Measurements from ENCODE around the gene TMEM178B.

DNA sequence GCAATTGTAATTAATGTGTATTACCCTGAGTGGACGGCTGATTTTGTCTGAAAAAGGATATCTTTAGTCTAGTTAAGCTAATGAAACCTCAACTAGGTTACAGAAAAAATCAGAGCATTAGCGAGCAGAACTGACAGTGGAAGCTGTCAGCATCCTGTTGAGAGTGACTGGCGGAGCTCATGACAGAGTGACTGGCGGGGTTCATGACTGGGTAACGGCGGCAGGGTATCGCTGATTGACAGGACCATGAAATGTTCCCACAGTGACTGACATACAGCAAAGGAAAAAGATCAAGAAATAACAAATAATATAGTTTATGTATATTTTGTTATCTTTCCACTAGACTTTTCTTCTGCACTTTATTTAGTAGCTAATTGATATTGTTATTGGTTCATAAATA lies 274.9 kb downstream of the TMEM178B start:
- TF ChIP-seq, protein P1, sequence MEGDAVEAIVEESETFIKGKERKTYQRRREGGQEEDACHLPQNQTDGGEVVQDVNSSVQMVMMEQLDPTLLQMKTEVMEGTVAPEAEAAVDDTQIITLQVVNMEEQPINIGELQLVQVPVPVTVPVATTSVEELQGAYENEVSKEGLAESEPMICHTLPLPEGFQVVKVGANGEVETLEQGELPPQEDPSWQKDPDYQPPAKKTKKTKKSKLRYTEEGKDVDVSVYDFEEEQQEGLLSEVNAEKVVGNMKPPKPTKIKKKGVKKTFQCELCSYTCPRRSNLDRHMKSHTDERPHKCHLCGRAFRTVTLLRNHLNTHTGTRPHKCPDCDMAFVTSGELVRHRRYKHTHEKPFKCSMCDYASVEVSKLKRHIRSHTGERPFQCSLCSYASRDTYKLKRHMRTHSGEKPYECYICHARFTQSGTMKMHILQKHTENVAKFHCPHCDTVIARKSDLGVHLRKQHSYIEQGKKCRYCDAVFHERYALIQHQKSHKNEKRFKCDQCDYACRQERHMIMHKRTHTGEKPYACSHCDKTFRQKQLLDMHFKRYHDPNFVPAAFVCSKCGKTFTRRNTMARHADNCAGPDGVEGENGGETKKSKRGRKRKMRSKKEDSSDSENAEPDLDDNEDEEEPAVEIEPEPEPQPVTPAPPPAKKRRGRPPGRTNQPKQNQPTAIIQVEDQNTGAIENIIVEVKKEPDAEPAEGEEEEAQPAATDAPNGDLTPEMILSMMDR (IDR thresholded peaks at IDR 0.05), result no peak
- no peak for TF ChIP-seq CHD2 (IDR thresholded peaks at IDR 0.05; ENCODE audit: low read length, partially characterized antibody)

Data from SK-N-SH (cell line).